Liver (tissue), 9 donors: Measurements from ENCODE around the gene MST1. TPM values are rescaled to one million over a fixed set of nuclear protein-coding genes. Genes with fewer than 3 reads are reported as not detected.
"Not testable (repeated sequence)": the region's sequence is repeated elsewhere in the genome, so short reads cannot be mapped to it uniquely, and the experiment has no call there.

Experiments
- DNase-seq: peaks from one replicate; pipeline ENCODE4 v3.0.0-alpha.2; 2017; ENCODE audit warnings: low spot score
- H3K27ac ChIP-seq, 2 donors: one replicate each; pipeline ENCODE4 v1.7.0; 2013; ENCODE audit warnings: inconsistent platforms in 2 of 2, low read length in 2 of 2, control low read depth in 1 of 2, low read depth in 1 of 2, mild to moderate bottlenecking in 1 of 2
- H3K27me3 ChIP-seq, 4 donors: one replicate each; pipeline versions ENCODE4 v1.6.1 to v1.7.0; 2013; ENCODE audit warnings: low read length in 3 of 4, inconsistent platforms in 1 of 4, mild to moderate bottlenecking in 1 of 4, moderate library complexity in 1 of 4; ENCODE audit not compliant: control insufficient read depth in 4 of 4, insufficient read depth in 4 of 4
- H3K36me3 ChIP-seq, 4 donors: one replicate each; pipeline versions ENCODE4 v1.6.1 to v1.7.0; 2013; ENCODE audit warnings: low read length in 3 of 4, mild to moderate bottlenecking in 3 of 4, low read depth in 1 of 4, moderate library complexity in 1 of 4; ENCODE audit not compliant: control insufficient read depth in 4 of 4, insufficient read depth in 3 of 4
- H3K4me1 ChIP-seq, 4 donors: one replicate each; pipeline versions ENCODE4 v1.6.1 to v1.7.0; 2013; ENCODE audit warnings: low read length in 3 of 4, mild to moderate bottlenecking in 3 of 4, moderate library complexity in 1 of 4; ENCODE audit not compliant: control insufficient read depth in 4 of 4, insufficient read depth in 4 of 4
- H3K4me3 ChIP-seq, 3 donors: one replicate each; pipeline versions ENCODE4 v1.6.1 to v1.7.0; 2013; ENCODE audit warnings: low read length in 3 of 3, control low read depth in 1 of 3, low read depth in 1 of 3, mild to moderate bottlenecking in 1 of 3
- H3K9ac ChIP-seq, 2 donors: one replicate each; pipeline ENCODE4 v1.7.0; 2013; ENCODE audit warnings: low read length in 2 of 2, mild to moderate bottlenecking in 2 of 2, moderate library complexity in 2 of 2, control low read depth in 1 of 2, low read depth in 1 of 2
- H3K9me3 ChIP-seq, 4 donors: one replicate each; pipeline versions ENCODE4 v1.6.1 to v1.7.0; 2013; ENCODE audit warnings: low read length in 3 of 4; ENCODE audit not compliant: control insufficient read depth in 4 of 4
- EGR1 ChIP-seq, 2 donors: IDR thresholded peaks; 2 replicates each; pipeline ENCODE4 v1.6.1; 2016 to 2018; ENCODE audit warnings: antibody characterized with exemption in 2 of 2, low read depth in 2 of 2
- FOXA2 ChIP-seq: IDR thresholded peaks from 2 replicates; pipeline ENCODE4 v1.6.1; 2016; ENCODE audit warnings: antibody characterized with exemption
- GABPA ChIP-seq, 2 donors: IDR thresholded peaks in 1 of 2; conservative IDR thresholded peaks in 1 of 2; 2 replicates each; pipeline ENCODE4 v1.6.1; 2016; ENCODE audit warnings: antibody characterized with exemption in 2 of 2, mild to moderate bottlenecking in 1 of 2, moderate library complexity in 1 of 2
- HNF4A ChIP-seq, 2 donors: conservative IDR thresholded peaks; 2 replicates each; pipeline ENCODE4 v1.6.1; 2016; ENCODE audit warnings: antibody characterized with exemption in 2 of 2, mild to moderate bottlenecking in 2 of 2
- JUND ChIP-seq, 2 donors: IDR thresholded peaks; 2 replicates each; pipeline ENCODE4 v1.6.1; 2016; ENCODE audit warnings: antibody characterized with exemption in 2 of 2
- NR2F2 ChIP-seq: IDR thresholded peaks from 2 replicates; pipeline ENCODE4 v1.6.1; 2016; ENCODE audit warnings: antibody characterized with exemption
- RAD21 ChIP-seq, 2 donors: IDR thresholded peaks; 2 replicates each; pipeline ENCODE4 v1.6.1; 2016; ENCODE audit warnings: antibody characterized with exemption in 2 of 2, mild to moderate bottlenecking in 2 of 2
- REST ChIP-seq: IDR thresholded peaks from 2 replicates; pipeline ENCODE4 v1.6.1; 2016; ENCODE audit warnings: antibody characterized with exemption, mild to moderate bottlenecking
- RXRA ChIP-seq, 2 donors: IDR thresholded peaks; 2 replicates each; pipeline ENCODE4 v1.6.1; 2017 to 2018; ENCODE audit warnings: antibody characterized with exemption in 2 of 2, mild to moderate bottlenecking in 1 of 2
- SP1 ChIP-seq: IDR thresholded peaks from 2 replicates; pipeline ENCODE4 v1.6.1; 2018; ENCODE audit warnings: antibody characterized with exemption, mild to moderate bottlenecking
- TAF1 ChIP-seq: conservative IDR thresholded peaks from 2 replicates; pipeline ENCODE4 v1.6.1; 2016; ENCODE audit warnings: antibody characterized with exemption, mild to moderate bottlenecking
- YY1 ChIP-seq: IDR thresholded peaks from 2 replicates; pipeline ENCODE4 v1.6.1; 2016; ENCODE audit warnings: antibody characterized with exemption, mild to moderate bottlenecking
- ZBTB33 ChIP-seq: IDR thresholded peaks from 2 replicates; pipeline ENCODE4 v1.6.1; 2016; ENCODE audit warnings: antibody characterized with exemption
- WGBS: extraction: QIAGEN DNeasy Blood & Tissue Kit; methylation state at CpG from one replicate; pipeline ENCODE4 v1.1.7; 2013; 5-methylcytosine and 5-hydroxymethylcytosine counted together
- polyA plus RNA-seq, 2 donors: library from polyadenylated mRNA; stranded (reverse) in 1 of 2; unstranded in 1 of 2; fragments of 200-250 nt in 1 of 2; fragments of >200 nt in 1 of 2; fragmentation: Nextera tagmentation in 1 of 2; extraction: Ambion mirVana in 1 of 2; gene quantifications; one replicate each; pipeline versions ENCODE4 v1.2.1 to v1.2.3, GENCODE V29; 2013 to 2015
- total RNA-seq, 2 donors: library from RNA; depleted of rRNA; stranded (reverse); fragments of >200 nt; gene quantifications; one replicate each; pipeline ENCODE4 v1.2.3, GENCODE V29; 2014
- TF ChIP-seq, protein P1 (sequence below): IDR thresholded peaks from 2 replicates; pipeline ENCODE4 v1.6.1; 2016; ENCODE audit warnings: antibody characterized with exemption
- TF ChIP-seq, protein P2 (sequence below): IDR thresholded peaks from 2 replicates; pipeline ENCODE4 v1.6.1; 2016; ENCODE audit warnings: antibody characterized with exemption
- donor health status: healthy.
- donor health status: healthy.
- donor health status: healthy.
- donor health status: healthy.
- donor health status: healthy.

MST1 gene
- total and polyA plus RNA-seq, 4 donors, result 262 to 634 (median 530) TPM

DNA sequence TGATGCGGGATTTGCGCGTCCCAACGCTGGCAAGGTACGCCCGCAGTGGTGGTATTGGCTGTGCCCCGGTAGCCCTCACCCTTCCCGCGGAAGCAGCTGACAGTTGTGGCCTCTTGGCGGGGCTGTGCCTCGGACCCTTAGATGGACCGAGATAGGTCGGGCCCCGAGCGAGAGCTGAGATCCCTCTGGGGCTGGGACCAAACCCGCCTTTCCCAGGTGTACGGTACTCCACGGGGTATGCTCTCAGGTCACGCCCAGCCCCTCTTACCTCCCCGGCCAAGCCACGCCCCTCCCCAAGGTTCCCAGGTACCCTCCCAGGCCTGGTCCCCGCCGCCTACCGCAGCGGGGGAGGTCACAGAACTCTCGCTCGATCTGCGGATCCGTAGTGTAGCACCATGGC is 2.9 kb downstream of the MST1 start:
- WGBS, result 44% methylated on average over 25 of the region's 29 CpGs
- H3K9me3 ChIP-seq, H3K9ac ChIP-seq, H3K27ac ChIP-seq, H3K27me3 ChIP-seq: not testable (repeated sequence)
- peaks cover 14 to 30% (median 28%) of the 10 kb centered on the region in 4 donors for H3K36me3 ChIP-seq
- peak; percentile 68 for DNase-seq
- H3K4me1 ChIP-seq, result peaks cover 7 to 29% (median 24%) of the 10 kb centered on the region in 4 donors
- H3K4me3 ChIP-seq, result peak overlapping the region in 1 of 3 donors; percentile 92

DNA sequence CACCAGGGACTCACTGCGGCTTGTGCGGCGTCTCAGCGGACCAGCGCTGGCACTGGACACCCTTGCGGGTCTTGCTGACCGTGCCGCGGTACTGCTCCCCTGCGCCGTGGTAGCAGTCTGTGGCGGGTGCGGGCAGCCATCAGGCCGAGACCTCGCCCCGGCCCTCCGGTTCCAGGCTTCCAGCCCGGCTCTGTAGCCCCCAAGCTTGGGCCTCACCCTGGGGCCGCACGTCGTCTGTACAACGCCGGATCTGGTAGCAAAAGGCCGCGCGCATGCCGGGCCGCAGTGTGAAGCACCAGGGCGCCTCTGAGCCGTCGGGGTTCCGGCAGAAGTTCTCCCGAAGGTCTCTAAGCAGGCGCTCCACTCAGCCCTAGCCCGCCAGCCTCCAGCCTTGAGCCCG is 3.4 kb downstream of the MST1 start:
- peaks cover 5 to 24% (median 19%) of the 10 kb centered on the region in 4 donors for H3K4me1 ChIP-seq
- H3K27me3 ChIP-seq, DNase-seq, H3K9me3 ChIP-seq, H3K9ac ChIP-seq, H3K4me3 ChIP-seq, H3K27ac ChIP-seq: not testable (repeated sequence)
- H3K36me3 ChIP-seq, result peaks cover 14 to 35% (median 32%) of the 10 kb centered on the region in 4 donors
- WGBS, result 55% methylated on average over 33 of the region's 36 CpGs

GRCh38 chr3:49685103-49685502 is 4.2 kb downstream of the MST1 start:
- not testable (repeated sequence) for H3K27me3 ChIP-seq, H3K27ac ChIP-seq, H3K9me3 ChIP-seq, H3K9ac ChIP-seq, H3K4me3 ChIP-seq, DNase-seq
- Histone ChIP-seq H3K4me1 (peaks cover 3 to 21% (median 11%) of the 10 kb centered on the region in 4 donors), H3K36me3 (peaks cover 14 to 42% (median 40%) of the 10 kb centered on the region in 4 donors)
- WGBS, result 95% methylated on average over 10 of the region's 10 CpGs

DNA sequence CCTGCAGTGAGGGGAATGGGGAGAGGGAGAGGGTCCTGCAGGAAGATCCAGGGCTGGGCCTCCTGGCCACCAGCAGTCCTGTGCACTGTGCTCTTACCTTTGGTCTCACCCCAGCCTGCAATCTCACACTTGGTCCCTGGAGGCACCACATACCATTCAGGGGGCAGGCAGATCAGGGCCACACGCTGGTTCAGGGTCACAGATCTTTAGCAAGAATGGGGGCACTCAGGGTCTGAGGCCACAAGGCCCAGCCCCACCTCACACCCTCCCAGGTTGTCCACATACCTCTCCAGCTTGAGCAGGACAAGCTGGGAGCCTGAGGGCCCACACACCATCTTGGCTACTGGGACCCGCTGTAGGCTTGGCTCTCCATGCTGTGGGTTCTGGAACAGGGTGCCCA is 4.8 kb downstream of the MST1 start:
- not testable (repeated sequence) for H3K27ac ChIP-seq, DNase-seq, H3K27me3 ChIP-seq, H3K9ac ChIP-seq, H3K9me3 ChIP-seq, H3K4me3 ChIP-seq
- WGBS, result 99% methylated on average over 2 of the region's 2 CpGs
- Histone ChIP-seq H3K36me3 (peaks cover 18 to 48% (median 42%) of the 10 kb centered on the region in 4 donors), H3K4me1 (peaks cover 3 to 15% (median 7%) of the 10 kb centered on the region in 4 donors)

DNA sequence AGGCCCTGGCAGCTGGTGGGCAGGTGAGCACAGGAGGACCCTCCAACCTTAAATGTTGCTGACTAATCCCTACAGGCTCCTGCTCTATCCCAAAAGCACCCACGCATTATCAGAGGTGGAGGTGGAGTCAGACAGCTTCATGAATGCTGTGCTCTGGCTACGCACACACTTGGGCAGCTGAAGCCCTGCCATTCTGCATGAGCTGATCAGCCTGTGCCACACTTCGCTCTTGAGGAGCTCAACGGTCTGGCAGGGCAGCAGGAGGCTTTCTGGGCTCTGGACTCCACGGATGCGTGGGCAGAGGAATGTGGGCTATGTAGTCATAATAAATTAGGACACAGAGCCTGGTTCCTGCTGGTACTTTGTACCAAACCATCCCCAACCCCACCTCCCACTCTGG is 6.1 kb downstream of the MST1 start:
- Histone ChIP-seq H3K4me1 (peaks cover 3 to 15% (median 7%) of the 10 kb centered on the region in 4 donors), H3K9me3 (no peaks in the 10 kb centered on the region), H3K36me3 (peaks cover 18 to 60% (median 51%) of the 10 kb centered on the region in 4 donors), H3K9ac (no peak overlapping the region), H3K4me3 (no peak overlapping the region), H3K27me3 (no peaks in the 10 kb centered on the region), H3K27ac (no peak overlapping the region)
- 89% methylated on average over 6 of the region's 6 CpGs for WGBS
- no peak for DNase-seq
- TF ChIP-seq HNF4A (conservative IDR thresholded peaks at IDR 0.05) (no peak), NR2F2 (no peak), EGR1 (IDR thresholded peaks at IDR 0.05; ENCODE audit: low read depth in 2 of 2) (no peak), SP1 (no peak), GABPA (IDR thresholded peaks at IDR 0.05 in 1 of 2, conservative IDR thresholded peaks at IDR 0.05 in 1 of 2) (no peak), RAD21 (IDR thresholded peaks at IDR 0.05) (no peak), JUND (IDR thresholded peaks at IDR 0.05) (no peak), ZBTB33 (no peak), FOXA2 (no peak), TAF1 (no peak), REST (no peak), RXRA (IDR thresholded peaks at IDR 0.05) (no peak), YY1 (no peak)
- TF ChIP-seq, protein P1, sequence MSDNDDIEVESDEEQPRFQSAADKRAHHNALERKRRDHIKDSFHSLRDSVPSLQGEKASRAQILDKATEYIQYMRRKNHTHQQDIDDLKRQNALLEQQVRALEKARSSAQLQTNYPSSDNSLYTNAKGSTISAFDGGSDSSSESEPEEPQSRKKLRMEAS, result no peak
- TF ChIP-seq, protein P2, sequence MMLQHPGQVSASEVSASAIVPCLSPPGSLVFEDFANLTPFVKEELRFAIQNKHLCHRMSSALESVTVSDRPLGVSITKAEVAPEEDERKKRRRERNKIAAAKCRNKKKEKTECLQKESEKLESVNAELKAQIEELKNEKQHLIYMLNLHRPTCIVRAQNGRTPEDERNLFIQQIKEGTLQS, result no peak
